NCI-H748 treated with DMSO at 0.1 percent for 48 hours (cell line): ENCODE measurements around the gene COX19.

Experiments
- DNase-seq: peaks from one replicate; lab custom pipeline; 2025; lab: John Stamatoyannopoulos, UW

COX19 gene

DNA sequence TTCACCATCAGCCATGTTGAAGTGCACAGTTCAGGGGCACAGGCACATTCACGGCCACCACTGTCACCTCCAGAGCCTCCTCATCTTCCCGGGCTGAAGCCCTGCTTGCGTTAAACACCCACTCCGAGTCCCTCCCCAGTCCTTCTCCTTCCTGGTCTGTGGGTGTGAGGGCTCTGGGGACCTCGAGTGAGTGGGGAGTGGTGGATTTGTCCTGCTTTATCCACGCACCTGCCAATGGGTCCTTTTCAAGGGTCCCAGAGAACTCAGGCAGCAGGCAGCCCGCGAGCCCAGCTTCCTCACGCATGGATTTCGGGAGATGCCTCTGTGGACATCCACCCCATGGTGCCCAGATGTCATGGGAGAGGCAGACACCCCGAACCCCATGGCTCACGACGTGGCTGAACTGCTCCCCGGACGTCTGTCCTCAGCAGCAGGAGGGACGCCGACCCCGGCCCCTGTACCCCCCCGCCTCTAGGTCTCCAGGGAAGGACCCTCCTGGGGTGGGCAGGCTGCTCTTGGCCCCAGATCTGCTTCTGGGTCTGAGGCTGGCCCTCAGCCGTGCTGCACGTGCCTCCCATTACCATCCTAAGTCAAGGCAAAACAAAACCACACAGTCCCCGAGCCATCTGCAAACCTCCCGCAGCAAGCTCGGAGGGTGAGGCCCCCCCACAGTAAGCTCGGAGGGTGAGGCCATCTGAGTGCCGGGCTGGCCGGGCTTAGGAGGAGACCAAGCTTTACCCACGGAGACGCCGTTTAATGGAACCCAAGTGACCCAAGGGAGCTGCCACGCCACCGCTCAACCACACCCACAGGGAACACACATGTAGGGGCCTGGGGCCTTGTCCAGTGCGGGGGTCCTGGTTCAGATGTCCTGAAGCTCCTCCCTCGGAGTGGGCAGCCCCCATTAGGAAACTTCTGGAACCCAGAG is 16.6 kb upstream of the COX19 start:
- no peak for DNase-seq

- DNase-seq = no peak
Measured at GRCh38 chr7:990933-991728, 15.8 kb upstream of the COX19 start.

GRCh38 chr7:990352-990932 is 15.1 kb upstream of the COX19 start:
- DNase-seq = no peak

GRCh38 chr7:988963-989529 is 13.7 kb upstream of the COX19 start:
- no peak for DNase-seq

- no peak for DNase-seq
Measured at GRCh38 chr7:988426-988911, 13.1 kb upstream of the COX19 start.

DNA sequence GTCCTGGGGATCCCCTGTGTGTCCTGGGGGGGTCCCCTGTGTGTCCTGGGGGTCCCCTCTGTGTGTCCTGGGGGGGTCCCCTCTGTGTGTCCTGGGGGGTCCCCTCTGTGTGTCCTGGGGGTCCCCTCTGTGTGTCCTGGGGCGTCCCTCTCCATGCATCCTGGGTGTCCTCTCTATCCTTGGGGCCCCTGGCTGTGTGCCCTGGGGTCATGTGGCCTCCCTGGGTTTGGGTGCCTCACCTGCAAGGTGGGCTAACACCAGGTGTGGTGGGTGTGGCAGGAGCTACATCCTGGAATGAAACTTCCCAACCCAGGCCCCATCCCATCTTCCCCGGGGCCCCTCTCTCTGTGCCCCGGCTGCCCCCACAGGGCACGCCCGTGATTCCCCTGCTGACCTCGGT is 12.6 kb upstream of the COX19 start:
- no peak for DNase-seq

DNA sequence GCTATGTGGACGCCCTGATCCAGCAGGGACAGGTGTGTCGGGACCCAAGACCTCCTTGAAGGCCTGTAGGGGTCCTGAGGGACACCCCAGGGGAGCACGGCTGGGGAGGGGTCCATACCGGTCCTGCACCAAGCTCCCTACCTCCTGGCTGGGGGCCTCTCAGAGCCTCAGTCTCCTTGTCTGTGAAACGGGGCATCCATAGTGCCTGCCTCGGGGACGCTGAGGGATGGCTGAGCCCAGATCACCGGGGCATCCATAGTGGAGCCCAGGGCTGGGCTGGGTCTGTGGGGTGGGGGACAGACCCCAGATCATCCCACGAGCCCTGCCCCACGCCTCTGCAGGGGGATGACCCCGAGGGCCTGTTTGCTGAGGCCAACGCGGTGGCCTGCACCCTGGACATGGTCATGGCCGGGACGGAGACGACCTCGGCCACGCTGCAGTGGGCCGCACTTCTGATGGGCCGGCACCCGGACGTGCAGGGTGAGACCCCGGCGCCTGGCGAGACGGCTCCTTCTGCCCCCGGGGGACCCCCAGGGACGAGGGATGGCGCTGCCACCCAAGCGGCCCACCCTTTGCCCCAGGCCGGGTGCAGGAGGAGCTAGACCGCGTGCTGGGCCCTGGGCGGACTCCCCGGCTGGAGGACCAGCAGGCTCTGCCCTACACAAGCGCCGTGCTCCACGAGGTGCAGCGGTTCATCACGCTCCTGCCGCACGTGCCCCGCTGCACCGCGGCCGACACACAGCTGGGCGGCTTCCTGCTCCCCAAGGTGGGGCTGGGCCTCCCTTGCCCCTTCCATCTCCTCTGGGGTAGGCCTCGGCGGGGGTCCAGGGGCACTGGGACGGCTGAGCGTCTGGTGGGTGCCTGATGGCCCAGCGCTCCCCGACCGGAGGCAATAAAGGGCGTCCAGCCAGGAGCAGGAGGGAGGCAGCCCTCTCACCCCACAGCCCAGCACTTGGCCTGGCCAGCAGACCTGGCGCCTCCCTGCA is 11.7 kb upstream of the COX19 start:
- DNase-seq = no peak

- no peak for DNase-seq
Measured at GRCh38 chr7:985915-986741, 10.8 kb upstream of the COX19 start.

DNA sequence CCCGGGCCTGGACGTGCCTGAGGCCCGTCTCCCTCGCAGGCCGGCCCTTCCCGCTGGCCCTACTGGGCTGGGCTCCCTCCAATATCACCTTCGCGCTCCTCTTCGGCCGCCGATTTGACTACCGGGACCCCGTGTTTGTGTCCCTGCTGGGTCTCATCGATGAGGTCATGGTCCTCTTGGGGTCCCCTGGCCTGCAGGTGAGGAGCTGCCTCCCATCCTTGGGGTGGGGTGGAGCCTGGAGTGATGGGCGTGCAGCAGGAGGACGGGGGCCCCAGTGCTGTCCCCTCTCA is 9.7 kb upstream of the COX19 start:
- DNase-seq = no peak

DNA sequence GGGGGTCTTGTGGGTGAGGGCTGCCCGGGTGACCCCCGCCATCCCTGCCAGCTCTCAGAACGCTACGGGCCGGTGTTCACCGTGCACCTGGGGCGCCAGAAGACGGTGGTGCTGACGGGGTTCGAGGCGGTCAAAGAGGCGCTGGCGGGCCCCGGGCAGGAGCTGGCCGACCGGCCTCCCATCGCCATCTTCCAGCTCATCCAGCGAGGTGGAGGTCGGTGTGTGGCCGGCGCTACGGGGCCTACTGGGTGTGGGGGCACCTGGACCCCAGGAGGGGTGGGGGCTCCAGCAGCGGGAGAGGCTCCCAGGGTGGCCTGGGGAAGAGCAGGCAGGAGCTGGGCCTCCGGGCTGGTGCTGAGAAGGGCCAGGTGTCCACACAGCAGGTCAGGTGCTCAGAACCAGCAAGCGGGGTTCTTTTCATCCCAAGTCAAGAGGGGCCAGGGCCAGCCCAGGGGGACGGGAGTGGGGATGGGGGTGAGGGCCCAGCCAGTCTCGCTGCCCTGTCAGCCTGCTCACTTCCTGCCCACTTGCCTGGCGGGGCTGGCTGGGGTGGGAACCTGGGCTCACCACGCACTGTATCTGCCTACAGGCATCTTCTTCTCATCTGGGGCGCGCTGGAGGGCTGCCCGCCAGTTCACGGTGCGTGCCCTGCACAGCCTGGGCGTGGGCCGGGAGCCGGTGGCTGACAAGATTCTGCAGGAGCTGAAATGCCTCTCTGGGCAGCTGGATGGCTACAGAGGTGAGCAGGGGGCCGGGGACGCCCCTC is 9.2 kb upstream of the COX19 start:
- DNase-seq = no peak

GRCh38 chr7:983616-984071 is 8.3 kb upstream of the COX19 start:
- DNase-seq = no peak

- no peak for DNase-seq
Measured at GRCh38 chr7:983004-983615, 7.8 kb upstream of the COX19 start, which contains the start of gene CYP2W1. CYP2W1 (plus strand) TSS chr7:983181; CDS start chr7:983212, 31 bp downstream.

- no peak for DNase-seq
Measured at GRCh38 chr7:982511-983003, 7.2 kb upstream of the COX19 start.

GRCh38 chr7:981793-982510 is 6.6 kb upstream of the COX19 start:
- DNase-seq = no peak

DNA sequence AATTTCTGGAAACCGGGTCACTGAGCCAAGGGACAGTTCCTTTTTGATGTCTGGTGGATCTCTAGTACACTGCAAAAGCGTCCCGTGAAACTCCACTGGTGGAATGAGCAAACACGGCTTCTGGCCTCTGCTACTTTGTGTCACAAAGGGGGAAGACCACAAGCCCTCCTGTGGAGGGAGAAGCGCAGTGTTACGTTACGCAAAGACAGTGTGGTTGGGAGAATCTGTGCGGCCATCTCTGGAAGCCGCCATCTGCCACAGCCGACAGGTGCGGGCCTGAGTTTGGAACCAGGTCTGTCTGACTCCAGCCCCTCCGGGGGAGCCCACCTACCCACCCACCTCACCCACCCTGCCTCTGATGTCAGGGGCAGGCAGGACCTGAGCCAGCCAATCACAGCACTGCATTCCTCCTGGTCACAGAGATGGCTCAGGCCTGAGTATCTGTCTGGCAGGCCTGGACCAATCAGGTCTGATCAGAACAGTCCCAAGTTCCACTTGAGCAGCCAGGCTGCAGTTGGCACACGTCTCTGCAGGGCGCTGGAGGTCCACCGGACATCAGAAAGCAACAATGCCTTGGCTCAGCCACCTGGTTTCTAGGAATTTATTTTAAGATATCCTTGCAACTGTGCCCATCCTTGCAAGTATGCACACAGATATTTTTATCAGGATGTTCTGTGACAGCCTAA is 4.7 kb upstream of the COX19 start:
- DNase-seq = no peak

DNA sequence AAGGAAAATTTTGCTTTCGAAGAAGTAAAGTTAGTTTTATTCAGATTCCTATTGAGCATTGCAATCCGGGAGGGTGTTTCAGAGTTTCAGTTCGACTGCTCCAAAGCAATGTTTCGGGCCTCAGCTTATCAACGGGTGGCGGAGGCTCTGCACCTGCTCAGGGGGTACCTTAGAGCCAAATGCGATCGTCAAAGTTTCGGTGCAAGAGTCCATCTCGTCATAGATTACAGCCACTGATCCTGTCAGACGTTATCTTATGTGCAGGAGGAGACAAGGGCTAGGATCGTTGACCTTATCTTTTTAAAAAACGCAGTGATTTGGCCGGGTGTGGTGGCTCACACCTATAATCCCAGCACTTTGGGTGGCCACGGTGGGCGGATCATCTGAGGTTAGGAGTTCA is 3.8 kb upstream of the COX19 start:
- DNase-seq = no peak

DNA sequence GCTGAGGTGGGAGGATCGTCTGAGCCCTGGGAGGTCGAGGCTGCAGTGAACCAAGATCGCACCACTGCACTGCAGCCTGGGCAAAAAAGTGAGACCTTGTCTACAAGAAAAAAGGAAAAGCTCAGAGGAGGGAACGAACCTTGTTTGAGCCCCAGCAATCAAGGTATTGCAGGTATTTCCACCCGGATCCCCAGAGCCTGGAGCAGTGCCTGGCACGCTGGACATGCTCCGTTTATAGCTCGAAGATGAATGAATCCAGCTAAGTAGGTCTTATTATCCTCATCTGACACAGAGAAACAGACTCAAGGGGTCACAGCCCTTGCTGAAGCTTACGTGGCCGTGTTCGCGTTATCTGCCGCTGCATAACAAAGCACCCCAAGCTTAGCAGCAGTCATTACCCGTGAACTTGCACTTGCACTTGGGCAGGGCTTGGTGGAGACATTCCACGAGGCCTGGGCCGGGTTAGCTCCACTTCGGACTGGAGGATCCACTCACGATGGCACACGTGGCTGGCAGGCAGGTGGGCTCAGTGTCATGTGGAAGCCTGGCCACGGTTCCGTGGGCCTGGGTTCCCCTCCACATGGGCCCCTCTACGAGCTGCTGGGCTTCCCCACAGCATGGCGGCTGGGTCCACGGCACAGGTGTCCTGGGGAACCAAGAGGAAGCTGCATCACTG is 3.2 kb upstream of the COX19 start:
- no peak for DNase-seq
